Renal cortical epithelial cell (primary cell): Measurements from ENCODE around the gene TMEM231. TPM values are rescaled to one million over a fixed set of nuclear protein-coding genes. Genes with fewer than 3 reads are reported as not detected.
"Not testable (repeated sequence)": the region's sequence is repeated elsewhere in the genome, so short reads cannot be mapped to it uniquely, and the experiment has no call there.

Experiments
- DNase-seq: peaks from one replicate; pipeline ENCODE4 v3.0.0-alpha.2; 2011; ENCODE audit warnings: low read depth
- total RNA-seq: library from RNA; depleted of rRNA; stranded (reverse); fragments of >200 nt; gene quantifications from 2 replicates; pipeline ENCODE4 v1.2.3, GENCODE V29; 2014

Gene TMEM231, protein sequence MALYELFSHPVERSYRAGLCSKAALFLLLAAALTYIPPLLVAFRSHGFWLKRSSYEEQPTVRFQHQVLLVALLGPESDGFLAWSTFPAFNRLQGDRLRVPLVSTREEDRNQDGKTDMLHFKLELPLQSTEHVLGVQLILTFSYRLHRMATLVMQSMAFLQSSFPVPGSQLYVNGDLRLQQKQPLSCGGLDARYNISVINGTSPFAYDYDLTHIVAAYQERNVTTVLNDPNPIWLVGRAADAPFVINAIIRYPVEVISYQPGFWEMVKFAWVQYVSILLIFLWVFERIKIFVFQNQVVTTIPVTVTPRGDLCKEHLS
- total RNA-seq: 9.7 and 18.3 TPM in 2 replicates

DNA sequence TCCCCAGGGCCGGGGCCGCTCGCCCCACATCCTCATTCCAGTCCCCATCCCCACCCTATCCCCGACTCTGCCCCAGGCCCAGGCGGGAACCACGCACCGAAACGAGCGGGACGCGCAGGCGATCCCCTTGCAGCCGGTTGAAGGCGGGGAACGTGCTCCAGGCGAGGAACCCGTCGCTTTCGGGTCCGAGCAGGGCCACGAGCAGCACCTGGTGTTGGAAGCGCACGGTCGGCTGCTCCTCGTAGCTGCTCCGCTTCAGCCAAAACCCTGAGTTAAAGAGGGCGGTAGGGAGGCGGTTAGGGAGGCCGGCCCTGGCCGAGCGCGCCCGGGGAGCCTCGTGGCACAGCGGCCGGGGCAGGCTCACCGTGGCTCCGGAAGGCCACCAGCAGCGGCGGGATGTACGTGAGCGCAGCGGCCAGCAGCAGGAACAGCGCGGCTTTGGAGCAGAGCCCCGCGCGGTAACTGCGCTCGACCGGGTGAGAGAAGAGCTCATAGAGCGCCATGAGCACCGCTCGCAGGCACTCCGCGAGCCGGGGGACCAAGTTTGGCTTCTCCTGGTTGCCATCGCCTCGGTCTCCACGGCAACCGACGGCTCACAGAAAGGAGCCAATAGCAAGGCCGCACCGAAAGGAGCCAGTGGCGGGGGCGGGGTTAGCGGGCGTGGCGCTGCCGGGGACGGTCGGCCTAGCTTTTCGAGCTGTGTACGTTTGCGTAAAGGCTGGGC lies at the start of gene TMEM231:
TSS of gene TMEM231 (minus strand) at position 546 of the 724 bp plus-strand sequence. CDS start at position 503, 43 bp downstream.
- peak; percentile 84 for DNase-seq

DNA sequence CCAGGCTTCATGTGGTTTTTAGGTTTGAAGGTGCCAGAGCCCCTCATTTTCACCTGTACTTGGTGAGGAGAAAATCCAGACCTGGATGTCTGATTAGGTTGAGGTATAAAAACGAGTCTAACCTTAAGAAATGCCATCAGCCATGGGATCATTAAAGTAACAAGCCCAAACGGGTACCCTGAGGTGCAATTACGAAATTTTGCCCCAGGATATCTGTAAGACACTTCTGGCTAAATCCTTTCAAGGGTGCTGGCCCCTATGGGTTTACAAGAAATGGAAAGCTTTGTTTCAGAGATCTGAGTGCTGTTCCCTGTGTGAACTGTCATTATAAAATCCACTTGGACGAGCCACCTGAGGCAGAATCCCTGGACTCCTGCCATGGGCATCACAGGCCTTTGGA lies 47.2 kb upstream of the TMEM231 start:
- no peak for DNase-seq

DNA sequence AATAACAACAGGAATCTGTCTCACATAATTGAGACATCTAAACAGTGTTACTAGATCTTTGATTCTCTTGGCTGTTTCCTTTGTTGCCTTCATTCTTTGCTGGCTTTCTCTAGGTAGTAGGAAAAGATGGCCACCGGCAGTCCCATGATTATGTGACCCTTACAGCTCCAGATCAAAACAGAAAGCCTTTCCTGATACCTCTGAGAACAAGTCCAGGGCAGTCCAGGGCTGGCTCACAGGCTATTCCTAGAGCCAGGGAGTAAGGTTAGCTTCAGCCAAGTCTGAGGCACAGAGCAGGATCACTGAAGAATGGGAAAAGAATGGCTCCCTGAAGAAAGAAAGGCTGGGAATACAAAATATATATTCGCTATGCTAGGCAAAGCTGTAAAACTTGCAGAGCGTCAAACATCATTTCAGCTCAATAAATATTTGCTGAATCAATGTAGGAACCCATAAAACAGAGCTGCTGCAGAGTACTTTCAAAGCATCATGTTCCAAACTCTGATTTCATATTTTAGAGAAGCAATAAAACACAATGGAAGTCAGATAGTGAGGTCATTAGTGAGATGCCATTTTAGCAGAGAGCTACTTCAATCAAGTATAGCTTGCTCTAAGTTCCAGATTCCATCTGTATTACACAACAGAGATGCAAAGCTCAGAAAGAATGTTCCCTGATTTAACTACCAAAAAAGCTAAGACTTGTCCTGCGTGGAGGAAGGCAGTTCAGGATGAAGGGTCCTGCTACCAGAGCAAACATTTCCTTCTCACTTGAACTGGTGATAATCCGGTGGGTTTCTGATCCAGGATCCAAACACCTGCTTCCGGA lies 43.6 kb upstream of the TMEM231 start:
- DNase-seq: no peak

DNA sequence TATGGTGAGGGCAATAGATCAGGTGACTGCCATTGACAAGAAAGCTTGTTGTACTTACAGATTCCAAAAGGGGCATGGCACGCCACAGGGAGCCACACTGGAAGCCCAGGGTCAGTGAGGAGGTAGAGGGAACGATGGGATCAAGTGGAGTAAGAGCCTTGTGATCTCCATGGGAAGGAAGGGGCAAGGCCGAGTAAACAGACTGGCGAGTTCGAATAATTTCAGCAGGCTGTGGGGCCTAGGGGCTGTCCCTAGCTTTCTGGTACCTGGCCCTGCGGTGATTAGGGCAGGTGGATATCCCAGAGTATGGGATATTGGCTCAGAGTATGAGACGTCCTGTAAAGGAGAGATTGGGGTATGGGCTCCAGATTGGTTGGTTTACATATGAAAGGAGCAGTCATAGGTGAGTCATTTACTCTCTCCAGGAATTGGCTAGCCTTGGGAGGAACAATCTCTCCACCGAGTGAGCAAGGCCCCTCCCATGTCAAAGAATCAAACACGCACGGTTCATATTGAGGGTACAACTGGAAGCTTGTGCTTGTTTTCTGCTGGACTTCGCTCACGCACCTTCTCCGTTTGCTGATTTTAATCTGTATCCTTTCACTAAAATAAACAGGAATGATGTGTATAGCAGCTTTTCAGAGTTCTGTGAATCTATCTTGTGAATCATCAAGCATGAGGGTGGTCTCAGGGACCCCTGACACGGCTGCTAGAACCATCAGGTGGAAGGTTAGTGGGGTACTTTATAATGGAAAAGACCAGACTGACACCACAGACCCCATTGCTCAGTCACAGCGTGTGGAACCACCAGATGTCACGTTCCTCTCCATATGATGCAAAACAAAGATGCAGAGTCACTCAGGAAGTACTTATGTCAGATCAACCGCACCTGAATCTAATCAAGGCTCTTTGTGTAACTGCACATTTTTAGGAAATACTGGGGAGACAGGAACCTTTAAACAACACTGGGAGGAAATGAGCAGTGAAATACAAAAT lies 38.1 kb upstream of the TMEM231 start:
- DNase-seq: no peak

DNA sequence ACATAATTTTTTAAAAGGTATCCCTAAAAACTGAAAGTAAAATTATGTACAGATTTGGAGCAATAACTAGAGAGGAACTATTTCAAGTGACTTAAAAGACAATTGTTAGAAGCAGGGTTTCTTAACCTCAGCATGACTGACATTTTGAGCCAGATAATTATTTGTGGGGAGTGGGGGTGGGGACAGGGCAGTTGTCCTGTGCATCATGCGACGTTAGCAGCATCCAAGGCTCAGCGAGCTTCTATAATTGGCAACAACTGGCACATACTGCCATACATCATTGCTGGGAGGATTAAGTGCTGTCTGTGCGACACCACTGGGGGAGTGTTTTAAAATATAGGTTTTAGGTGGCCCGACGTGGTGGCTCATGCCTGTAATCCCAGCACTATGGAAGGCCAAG lies 37.3 kb upstream of the TMEM231 start:
- DNase-seq: no peak

DNA sequence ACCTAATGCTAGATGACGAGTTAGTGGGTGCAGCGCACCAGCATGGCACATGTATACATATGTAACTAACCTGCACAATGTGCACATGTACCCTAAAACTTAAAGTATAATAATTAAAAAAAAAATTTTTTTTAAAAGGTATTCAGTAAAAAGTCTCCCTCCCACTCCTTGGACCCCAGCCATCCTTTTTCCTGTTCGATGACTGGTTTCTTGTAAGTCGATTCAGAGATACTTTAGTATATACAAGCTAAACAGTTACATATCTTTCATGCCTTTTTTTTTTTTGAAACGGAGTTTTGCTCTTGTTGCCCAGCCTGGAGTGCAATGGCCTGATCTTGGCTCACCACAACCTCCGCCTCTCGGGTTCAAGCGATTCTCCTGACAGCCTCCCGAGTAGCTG lies 35.9 kb upstream of the TMEM231 start:
- DNase-seq: not testable (repeated sequence)

DNA sequence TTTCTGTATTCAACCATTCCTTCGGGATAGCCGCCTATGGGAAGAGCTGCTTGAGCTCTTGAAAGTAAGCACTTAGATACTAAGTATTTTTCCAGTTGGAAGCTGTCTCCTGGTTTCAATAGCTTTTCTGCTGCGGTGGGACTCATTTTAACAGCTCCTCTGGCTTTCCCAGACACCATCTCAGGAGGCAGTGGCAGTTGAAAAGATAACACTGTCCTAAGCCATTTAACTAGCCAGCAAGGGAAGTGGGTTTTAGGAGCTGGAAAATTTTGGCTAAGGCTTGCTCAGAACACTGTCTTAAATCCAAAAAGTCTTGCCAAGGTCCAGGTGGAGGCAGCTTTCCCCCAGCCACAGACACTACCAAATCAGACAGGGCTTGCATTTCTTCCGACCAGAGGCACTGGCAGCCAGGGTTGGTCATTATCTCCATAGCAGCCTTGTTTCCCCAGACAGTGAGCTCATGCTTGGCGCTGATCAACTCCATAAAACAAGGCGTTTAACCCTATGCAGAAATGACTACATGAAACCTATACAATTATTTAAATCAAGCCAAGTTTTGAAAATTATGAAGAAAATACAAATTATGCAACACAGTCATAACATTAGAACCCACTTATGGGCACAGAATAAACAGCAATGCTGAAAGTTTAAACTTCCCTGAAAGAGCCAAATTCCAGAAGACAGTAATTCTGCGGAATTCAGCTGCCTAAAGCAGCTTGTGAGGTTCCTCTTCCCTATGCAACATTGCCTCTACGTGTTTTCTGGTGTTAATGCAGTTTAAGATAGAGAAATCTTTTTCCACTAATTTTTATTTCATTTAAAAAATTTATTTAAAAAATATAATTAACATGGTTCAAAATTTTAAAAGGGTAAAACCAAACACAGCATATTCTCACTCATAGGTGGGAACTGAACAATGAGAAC lies 35.1 kb upstream of the TMEM231 start:
- DNase-seq: no peak

DNA sequence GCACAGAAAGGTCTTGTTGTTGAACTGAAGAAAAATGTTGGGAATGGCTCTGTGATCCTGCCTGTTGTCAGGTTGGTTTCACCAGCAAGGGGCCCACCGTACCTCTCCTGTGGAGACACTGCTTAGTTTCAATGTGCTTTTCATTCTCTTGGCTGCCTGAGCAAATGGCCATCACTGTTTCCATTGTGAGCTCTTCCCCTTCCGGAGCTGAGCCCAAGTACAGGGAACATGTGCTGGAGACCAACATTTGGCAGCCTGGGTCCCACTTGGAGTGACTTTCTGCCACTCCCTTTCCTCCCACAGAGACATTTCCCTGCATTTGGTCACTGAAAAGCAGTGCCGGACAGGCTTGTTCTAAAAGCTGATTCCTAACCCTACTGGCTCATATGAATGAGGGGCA lies 33.3 kb upstream of the TMEM231 start:
- no peak for DNase-seq

DNA sequence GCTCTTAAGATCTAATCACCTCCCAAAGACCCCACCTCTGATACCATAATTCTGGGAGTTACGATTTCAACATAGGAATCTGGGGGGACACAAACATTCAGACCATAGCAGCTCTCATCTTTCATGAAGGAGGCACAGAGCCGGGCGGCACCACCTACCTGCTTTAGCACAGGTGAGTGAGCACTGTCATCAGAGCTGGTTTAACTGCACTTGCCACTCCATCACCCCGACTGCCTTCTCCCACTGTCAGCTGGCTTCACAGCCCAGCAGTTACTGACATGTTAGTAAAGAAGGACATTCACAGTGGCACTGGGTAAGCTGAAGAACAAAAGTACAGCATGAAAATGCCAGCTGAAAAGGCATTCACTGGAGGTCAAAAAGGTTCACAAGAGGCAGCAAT lies 32.7 kb upstream of the TMEM231 start:
- no peak for DNase-seq

DNA sequence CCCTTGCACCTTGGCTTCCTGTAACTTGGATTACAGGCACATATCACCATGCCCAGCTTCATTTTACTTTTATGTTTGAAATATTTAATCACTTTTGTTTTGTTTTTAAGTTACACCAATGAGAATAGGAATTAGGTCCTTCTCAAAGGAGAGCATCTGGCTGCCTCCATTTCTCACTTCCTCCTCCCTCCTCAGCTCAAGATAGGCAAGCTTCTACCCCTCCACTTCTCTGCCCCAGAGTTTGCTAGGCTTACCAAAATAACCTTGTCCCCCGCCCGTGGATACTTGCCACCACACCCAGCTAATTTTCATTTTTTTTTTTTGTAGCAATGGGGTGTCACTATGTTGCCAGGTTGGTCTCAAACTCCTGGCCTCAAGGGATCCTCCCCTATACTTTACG lies 28.1 kb upstream of the TMEM231 start:
- DNase-seq: no peak

DNA sequence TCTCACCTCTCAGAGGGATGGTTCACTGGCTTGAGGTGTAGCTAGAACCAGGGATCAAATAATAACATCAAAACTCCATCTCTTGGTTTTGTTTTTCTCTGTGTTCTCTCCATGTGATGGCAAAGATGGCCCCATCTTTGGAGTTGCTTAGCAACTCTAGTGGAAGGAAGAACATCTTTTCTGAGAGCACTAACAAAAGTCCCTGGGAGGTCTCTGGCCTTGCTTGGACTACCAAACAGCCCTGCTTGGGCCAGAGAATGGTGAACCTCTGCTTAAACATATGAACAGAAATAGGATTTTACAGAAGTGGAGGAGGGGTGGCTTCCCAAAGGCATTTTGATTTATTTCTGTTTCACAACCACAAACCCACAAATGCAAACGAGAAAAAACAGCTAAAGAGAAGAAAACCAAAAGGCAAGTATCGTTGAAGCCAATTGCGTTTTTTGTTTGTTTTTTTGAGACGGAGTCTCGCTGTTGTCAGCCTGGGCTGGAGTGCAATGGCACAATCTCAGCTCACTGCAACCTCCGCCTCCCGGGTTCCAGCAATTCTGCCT lies 23.3 kb upstream of the TMEM231 start:
- no peak for DNase-seq

DNA sequence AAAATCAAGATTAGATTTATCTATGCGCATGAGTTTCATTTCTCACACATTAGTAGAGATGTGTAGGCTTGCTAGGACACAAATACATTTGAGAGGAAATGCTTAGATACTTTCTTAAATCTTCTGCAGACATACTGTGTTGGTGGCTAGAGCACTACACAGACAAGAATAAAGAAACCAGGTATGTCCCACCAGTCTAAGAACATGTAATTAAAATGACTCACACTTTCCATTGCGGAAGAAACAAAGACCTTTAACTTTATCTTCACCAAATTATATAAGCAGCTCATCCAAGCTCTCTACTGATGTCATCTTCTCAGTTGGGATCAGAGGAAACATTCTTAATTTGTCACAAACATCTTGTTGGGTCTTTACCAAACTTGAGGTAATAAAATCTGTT lies 22.7 kb upstream of the TMEM231 start:
- no peak for DNase-seq

DNA sequence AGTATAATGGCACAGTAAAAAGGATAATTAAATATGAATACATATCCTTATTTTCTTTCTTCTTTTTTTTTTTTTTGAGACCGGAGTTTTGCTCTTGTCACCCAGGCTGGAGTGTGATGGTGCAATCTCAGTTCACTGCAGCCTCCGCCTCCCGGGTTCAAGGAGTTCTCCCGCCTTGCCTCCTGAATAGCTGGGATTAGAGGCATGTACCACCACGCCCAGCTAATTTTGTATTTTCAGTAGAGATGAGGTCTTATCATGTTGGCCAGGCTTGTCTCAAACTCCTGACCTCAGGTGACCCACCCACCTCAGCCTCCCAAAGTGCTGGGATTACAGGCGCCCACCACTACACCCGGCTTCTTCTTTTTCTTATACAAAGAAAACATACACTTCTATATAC lies 22.2 kb upstream of the TMEM231 start:
- DNase-seq: no peak

DNA sequence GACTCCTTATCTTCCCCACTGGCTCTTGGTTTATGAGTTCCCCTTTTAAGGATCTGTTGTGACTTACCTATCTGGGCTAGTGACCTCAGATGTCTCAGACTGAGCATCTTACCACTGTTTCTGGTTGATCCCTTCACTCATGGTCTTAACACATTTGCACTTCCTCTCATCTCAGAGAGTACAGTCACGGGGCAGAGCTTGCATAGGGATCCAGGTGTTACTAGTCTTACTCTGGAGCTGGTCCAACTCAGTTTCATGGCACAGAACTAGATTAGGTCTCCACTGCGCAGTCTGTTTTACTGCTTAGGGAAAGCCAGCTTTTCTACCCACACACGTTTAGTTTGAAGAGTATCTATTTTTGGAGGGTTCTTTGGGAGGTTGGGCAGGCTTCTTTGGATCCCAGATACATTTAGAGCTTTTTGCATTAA lies 20.3 kb upstream of the TMEM231 start:
- no peak for DNase-seq

DNA sequence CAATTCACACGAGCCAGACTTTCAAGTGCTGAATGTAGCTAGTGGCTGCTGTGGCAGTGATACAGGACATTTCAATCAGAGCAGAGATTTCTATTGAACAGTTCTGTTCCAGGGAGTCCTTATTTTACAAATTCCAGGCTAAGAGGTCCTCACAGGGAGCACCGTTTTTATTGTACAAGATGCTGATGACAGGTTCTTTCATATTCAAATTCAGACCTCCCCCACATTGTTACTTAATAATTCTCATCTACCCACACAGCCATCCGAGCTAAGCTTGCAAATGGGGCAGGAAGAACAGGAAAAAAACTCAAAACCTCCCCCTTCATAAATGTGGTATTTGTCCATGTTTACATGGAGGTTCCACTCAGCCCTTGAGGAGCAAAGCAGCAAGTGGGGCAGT lies 19.9 kb upstream of the TMEM231 start:
- no peak for DNase-seq

DNA sequence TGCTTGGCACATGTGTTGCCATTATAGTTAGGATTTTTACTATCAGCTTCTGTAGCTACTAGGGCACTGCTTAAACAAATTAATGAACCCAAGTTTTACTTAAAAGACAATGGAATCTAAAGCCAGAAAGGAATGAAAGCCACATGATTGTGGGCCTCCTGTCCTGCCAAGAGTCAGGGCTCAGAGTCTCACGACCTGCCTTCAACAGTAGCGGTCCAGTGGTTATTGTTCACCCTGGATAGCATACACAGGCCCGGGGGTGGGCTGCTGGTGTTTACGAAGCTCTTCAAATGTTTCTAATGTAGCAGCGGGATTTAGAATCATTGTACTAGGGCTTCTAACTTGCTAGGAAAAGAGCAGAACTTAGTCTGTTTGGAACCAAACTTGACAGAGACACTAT lies 17.9 kb upstream of the TMEM231 start:
- no peak for DNase-seq

DNA sequence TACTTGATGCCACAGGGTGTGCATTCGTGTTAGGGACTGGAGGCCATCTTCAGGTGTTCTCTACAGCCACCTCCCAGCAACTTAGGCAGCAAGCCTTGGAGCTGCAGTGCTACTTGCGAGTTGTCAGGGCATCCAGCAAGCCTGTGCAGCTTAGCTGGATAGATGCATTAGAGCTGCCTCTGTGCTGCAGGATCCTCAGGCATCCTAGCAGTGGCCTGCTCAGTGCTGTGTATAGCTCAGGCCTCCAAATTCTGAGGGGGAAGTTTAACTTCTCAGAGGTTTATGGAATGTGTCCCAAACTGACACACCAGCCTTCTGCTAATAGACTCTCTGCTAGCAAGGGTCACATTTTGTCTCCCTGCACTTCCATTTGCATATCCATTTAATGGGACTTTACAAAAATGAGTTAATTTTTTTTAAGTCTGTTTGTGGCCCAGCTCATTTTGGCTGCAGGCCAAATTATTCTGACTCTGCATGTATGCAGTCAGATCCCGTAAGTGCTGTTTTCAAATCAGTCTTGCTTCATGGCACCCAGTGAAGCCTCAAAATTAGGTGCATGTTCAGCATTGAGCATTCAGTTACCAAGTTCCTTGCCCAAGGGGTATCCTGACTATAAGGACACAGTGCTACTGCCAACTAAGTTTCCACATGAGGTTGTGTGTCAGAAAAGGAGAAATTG lies 17.0 kb upstream of the TMEM231 start:
- no peak for DNase-seq

DNA sequence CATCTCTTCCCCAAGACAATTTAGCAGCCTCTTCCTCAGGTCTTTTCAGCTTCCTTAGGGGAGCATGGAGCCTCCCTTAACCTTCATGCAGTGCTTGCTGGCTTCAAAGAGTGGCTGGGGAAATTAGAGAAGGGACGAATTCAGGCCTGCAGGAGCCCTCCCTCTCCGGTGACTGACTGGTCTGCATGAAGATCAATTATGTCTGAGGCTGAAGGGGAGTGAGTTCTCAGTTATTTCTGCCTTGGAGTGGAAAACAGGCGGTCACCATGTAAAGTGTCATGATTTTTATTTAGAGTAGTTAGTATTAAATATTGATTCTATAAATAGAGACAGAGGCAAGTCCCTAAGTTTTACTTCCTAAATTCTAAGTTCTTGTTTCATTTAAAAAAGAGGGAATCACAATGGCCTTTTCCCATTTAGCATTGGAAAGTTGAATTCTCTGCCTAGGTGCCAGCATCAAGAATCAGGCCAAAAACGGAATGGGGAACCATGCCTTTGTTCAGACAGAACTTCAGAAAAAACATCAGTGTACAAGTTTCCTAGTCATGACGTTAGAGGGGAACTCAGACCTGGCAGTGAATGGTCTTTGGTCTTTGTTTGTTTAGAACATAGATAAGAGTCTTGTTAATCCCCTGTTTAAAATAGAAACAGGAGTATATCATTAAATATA lies 14.5 kb upstream of the TMEM231 start:
- no peak for DNase-seq

DNA sequence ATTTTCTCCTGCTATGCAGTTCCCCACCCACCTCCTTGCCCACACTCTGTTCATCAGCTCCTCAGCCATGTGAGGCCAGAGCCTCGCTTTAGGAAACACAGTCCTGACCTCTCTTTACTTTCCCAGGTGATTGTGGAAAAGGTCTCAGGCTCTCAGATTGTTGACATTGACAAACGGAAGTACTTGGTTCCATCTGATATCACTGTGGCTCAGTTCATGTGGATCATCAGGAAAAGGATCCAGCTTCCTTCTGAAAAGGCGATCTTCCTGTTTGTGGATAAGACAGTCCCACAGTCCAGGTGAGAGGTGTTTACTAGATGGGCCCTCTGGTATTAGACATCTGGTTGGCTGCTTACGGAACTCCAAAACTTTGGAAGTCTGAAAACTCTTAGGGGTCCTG lies 11.9 kb upstream of the TMEM231 start:
- DNase-seq: no peak
